DOHH2 (cell line): ENCODE data around the gene NDUFS4.

Experiments
- CTCF ChIP-seq: fragments of 200-600 bp; sonication (generic); IDR thresholded peaks from one replicate; pipeline ENCODE4 v1.5.1; 2014; ENCODE audit warnings: antibody characterized with exemption, mild to moderate bottlenecking, low read depth, low read length; ENCODE audit not compliant: poor library complexity, severe bottlenecking
- EZH2phosphoT487 ChIP-seq: fragments of 200-600 bp; sonication (generic); IDR thresholded peaks from 2 replicates; pipeline ENCODE4 v1.6.1; 2017; ENCODE audit warnings: borderline replicate concordance, mild to moderate bottlenecking, antibody characterized with exemption, low read length, moderate library complexity, mixed read lengths

- no peak for TF ChIP-seq CTCF
- no peak for TF ChIP-seq EZH2phosphoT487
Measured at GRCh38 chr5:53554444-53554843, 6.0 kb upstream of the NDUFS4 start.
